ENCODE results near the gene ATP8B2.
"Not testable (repeated sequence)": the region's sequence is repeated elsewhere in the genome, so short reads cannot be mapped to it uniquely, and the experiment has no call there.

ATP8B2 gene

GRCh38 chr1:154347961-154348360 is 22.6 kb downstream of the ATP8B2 start:
- DNase-seq, result no peak

GRCh38 chr1:154348429-154349076 is 23.2 kb downstream of the ATP8B2 start:
- no peak for DNase-seq

- DNase-seq, result no peak
Measured at GRCh38 chr1:154349121-154349520, 23.8 kb downstream of the ATP8B2 start.

GRCh38 chr1:154350383-154350782 is 25.1 kb downstream of the ATP8B2 start:
- no peak for DNase-seq

GRCh38 chr1:154351363-154352068 is 26.2 kb downstream of the ATP8B2 start:
- DNase-seq, result peak; percentile 63

- DNase-seq, result no peak
Measured at GRCh38 chr1:154352245-154352580, 26.9 kb downstream of the ATP8B2 start.

GRCh38 chr1:154352581-154353459 is 27.5 kb downstream of the ATP8B2 start:
- peak; percentile 93 for DNase-seq

GRCh38 chr1:154353460-154353904 is 28.2 kb downstream of the ATP8B2 start:
- DNase-seq, result no peak

GRCh38 chr1:154353966-154354365 is 28.6 kb downstream of the ATP8B2 start:
- DNase-seq, result peak; percentile 74

GRCh38 chr1:154358519-154358918 is 33.2 kb downstream of the ATP8B2 start:
- DNase-seq, result no peak

- no peak for DNase-seq
Measured at GRCh38 chr1:154360288-154360687, 35.0 kb downstream of the ATP8B2 start.

GRCh38 chr1:154360881-154361280 is 35.6 kb downstream of the ATP8B2 start:
- not testable (repeated sequence) for DNase-seq

- no peak for DNase-seq
Measured at GRCh38 chr1:154361357-154361756, 36.0 kb downstream of the ATP8B2 start.

GRCh38 chr1:154371436-154371835 is 46.1 kb downstream of the ATP8B2 start:
- no peak for DNase-seq

GRCh38 chr1:154373777-154374357 is 48.5 kb downstream of the ATP8B2 start:
- DNase-seq, result not testable (repeated sequence)

GRCh38 chr1:154379301-154379700 is 54.0 kb downstream of the ATP8B2 start:
- DNase-seq, result no peak

GRCh38 chr1:154384650-154385489 is 59.5 kb downstream of the ATP8B2 start:
- no peak for DNase-seq

GRCh38 chr1:154386643-154387352 is 61.5 kb downstream of the ATP8B2 start:
- no peak for DNase-seq

GRCh38 chr1:154391086-154391770 is 65.9 kb downstream of the ATP8B2 start:
- no peak for DNase-seq

- no peak for DNase-seq
Measured at GRCh38 chr1:154398141-154398540, 72.8 kb downstream of the ATP8B2 start.

- no peak for DNase-seq
Measured at GRCh38 chr1:154398678-154399077, 73.4 kb downstream of the ATP8B2 start.

All from NCI-H526 treated with DMSO at 0.1 percent for 48 hours (cell line).